Measurements from ENCODE around the gene EPHB6. TPM values are rescaled to one million over a fixed set of nuclear protein-coding genes. Genes with fewer than 3 reads are reported as not detected.

EPHB6 gene
- total RNA-seq, 1 experiment from 2014 or later: 39.2 TPM

GRCh38 chr7:142897691-142898090 lies 42.8 kb downstream of the EPHB6 start:
- Histone ChIP-seq H3K27me3 (ENCODE audit: insufficient read depth, low read depth) (no peaks in the 10 kb centered on the region), H3K4me2 (no peak overlapping the region), H3K9me3 (ENCODE audit: insufficient read depth, low read depth) (no peaks in the 10 kb centered on the region), H3K4me1 (replicated peaks; ENCODE audit: insufficient read depth) (peaks cover 28% of the 10 kb centered on the region), H3F3A (ENCODE audit: insufficient read depth, low read depth) (peaks cover 4% of the 10 kb centered on the region; the same call in 1 of the 2 replicates), H3K4me3 (no peak overlapping the region), H3K79me2 (ENCODE audit: low read depth) (no peaks in the 10 kb centered on the region), H3K9me2 (ENCODE audit: insufficient read depth) (no peaks in the 10 kb centered on the region), H3K36me3 (ENCODE audit: low read depth) (no peaks in the 10 kb centered on the region), H4K20me1 (ENCODE audit: insufficient read depth) (no peaks in the 10 kb centered on the region), H3K27ac (no peak overlapping the region), H2AFZ (no peak overlapping the region)
- intact Hi-C loops (cut with micrococcal nuclease; ENCODE audit: unreplicated experiment): no loop called here
- BruUV-seq (replicated peaks): no TSS peak
- ChIA-PET POLR2A (ENCODE audit: unreplicated experiment) (interaction anchor here (0.6 kb wide), 2 partner anchors 59 to 402 kb away, joined by 10 to 15 read pairs; no protein-coding TSS in a partner anchor), CTCF (interaction anchor here (0.7 kb wide), 2 partner anchors 28 to 112 kb away, joined by 4 to 7 read pairs; no protein-coding TSS in a partner anchor)
- no peak for TF ChIP-seq EZH2 (IDR thresholded peaks at IDR 0.05; ENCODE audit: low read depth)
- TF ChIP-seq CTCF (conservative IDR thresholded peaks at IDR 0.05): no peak
- DNase-seq: no peak

GRCh38 chr7:142898377-142899170 lies 43.7 kb downstream of the EPHB6 start:
- H3K9me3 ChIP-seq (ENCODE audit: insufficient read depth, low read depth): 0 out of 2 replicates have a peak, but pooled peaks cover 1% of the 10 kb centered on the region
- H4K20me1 ChIP-seq (ENCODE audit: insufficient read depth): no peaks in the 10 kb centered on the region
- DNase-seq: peak; percentile 66 to 68
- intact Hi-C loops (cut with micrococcal nuclease; ENCODE audit: unreplicated experiment): loop anchor here (1.0 kb wide), 1 partner anchor 13 kb away; the partner anchor contains the start of gene TRPV6
- no peak overlapping the region for H2AFZ ChIP-seq
- H3K4me1 ChIP-seq (replicated peaks; ENCODE audit: insufficient read depth): peaks cover 28% of the 10 kb centered on the region
- no peaks in the 10 kb centered on the region for H3K27me3 ChIP-seq (ENCODE audit: insufficient read depth, low read depth)
- ChIA-PET POLR2A (ENCODE audit: unreplicated experiment) (interaction anchor here (0.6 kb wide), 5 partner anchors 17 to 504 kb away, joined by 3 to 15 read pairs (median 5); no protein-coding TSS in a partner anchor), CTCF (interaction anchor here (0.7 to 1.1 kb wide), 4 partner anchors 12 to 113 kb away, joined by 4 to 8 read pairs (median 7); no protein-coding TSS in a partner anchor)
- no peak for TF ChIP-seq EZH2 (IDR thresholded peaks at IDR 0.05; ENCODE audit: low read depth)
- BruUV-seq (replicated peaks): no TSS peak
- H3K27ac ChIP-seq: no peak overlapping the region
- H3K4me3 ChIP-seq: no peak overlapping the region
- H3K9me2 ChIP-seq (ENCODE audit: insufficient read depth): no peaks in the 10 kb centered on the region
- peak overlapping the region; percentile 41 for H3K4me2 ChIP-seq
- H3K36me3 ChIP-seq (ENCODE audit: low read depth): no peaks in the 10 kb centered on the region
- no peaks in the 10 kb centered on the region for H3K79me2 ChIP-seq (ENCODE audit: low read depth)
- H3F3A ChIP-seq (ENCODE audit: insufficient read depth, low read depth): peaks cover 4% of the 10 kb centered on the region; the same call in 1 of the 2 replicates

GRCh38 chr7:142899661-142900060 lies 44.8 kb downstream of the EPHB6 start:
- Histone ChIP-seq H2AFZ (no peak overlapping the region), H3K9me2 (ENCODE audit: insufficient read depth) (no peaks in the 10 kb centered on the region), H3K79me2 (ENCODE audit: low read depth) (no peaks in the 10 kb centered on the region), H3K4me3 (no peak overlapping the region), H3K4me1 (replicated peaks; ENCODE audit: insufficient read depth) (peaks cover 24% of the 10 kb centered on the region), H4K20me1 (ENCODE audit: insufficient read depth) (no peaks in the 10 kb centered on the region), H3K27me3 (ENCODE audit: insufficient read depth, low read depth) (no peaks in the 10 kb centered on the region), H3F3A (ENCODE audit: insufficient read depth, low read depth) (peaks cover 4% of the 10 kb centered on the region; the same call in 1 of the 2 replicates), H3K36me3 (ENCODE audit: low read depth) (no peaks in the 10 kb centered on the region), H3K27ac (no peak overlapping the region), H3K9me3 (ENCODE audit: insufficient read depth, low read depth) (peaks cover 9% of the 10 kb centered on the region; the same call in 1 of the 2 replicates), H3K4me2 (no peak overlapping the region)
- no peak for DNase-seq
- TF ChIP-seq CTCF (conservative IDR thresholded peaks at IDR 0.05): no peak
- no peak for TF ChIP-seq EZH2 (IDR thresholded peaks at IDR 0.05; ENCODE audit: low read depth)
- no TSS peak for BruUV-seq (replicated peaks)
- ChIA-PET CTCF (no interaction called here), POLR2A (ENCODE audit: unreplicated experiment) (interaction anchor here (0.6 kb wide), 1 partner anchor 300 kb away, joined by 5 read pairs; no protein-coding TSS in a partner anchor)
- intact Hi-C loops (cut with micrococcal nuclease; ENCODE audit: unreplicated experiment): loop anchor here (1.0 kb wide), 1 partner anchor 14 kb away; the partner anchor contains the start of gene TRPV6

Measured in PC-9 (cell line).